ENCODE results near the gene SEZ6L.
"Not testable (repeated sequence)": the region's sequence is repeated elsewhere in the genome, so short reads cannot be mapped to it uniquely, and the experiment has no call there.

SEZ6L gene

DNA sequence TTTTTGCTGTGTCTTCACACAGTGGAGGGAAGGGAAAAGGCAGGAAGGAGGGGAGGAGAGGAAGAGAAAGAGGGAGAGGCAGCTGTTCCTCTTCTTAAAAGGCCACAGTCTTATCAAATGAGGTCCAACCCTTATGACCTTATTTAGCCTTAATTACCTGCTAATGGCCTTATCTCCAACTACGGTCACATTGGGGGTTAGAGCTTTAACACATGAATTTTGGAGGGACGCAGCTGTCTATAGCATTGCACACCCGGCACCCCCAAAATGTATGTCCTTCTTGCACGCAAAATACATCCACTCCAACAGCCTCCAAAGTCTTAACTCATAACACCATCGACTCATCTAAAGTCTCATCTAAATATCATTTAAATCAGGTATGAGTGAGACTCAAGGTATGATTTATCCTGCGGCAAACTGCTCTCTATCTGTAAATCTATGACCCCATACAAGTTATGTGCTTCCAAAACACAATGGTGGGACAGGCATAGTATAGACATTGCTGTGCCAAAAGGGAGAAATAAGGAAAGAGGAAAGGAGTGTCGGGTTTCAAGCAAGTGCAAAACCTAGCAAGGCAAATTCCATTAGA, 214.8 kb downstream of the SEZ6L start:
- DNase-seq (ENCODE audit: low read depth): no peak

DNA sequence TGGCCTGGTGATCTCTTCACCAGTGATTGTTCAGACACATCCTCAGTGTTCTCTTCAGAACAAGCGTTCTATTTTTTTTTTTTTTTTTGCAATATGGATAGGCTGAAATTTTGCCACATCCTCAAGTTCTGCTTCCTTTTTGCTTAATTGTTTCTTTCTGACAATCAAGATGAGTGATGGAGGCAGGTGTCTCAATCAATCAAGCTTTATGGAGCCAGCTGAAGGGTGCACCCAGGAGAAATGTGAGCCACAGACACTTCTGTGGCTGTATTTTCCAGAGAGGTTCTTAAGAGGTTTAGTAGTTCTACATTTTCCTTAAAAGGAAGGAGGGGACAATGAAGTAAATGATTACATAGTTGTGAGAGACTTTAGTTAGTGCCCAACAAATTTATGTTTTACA, 215.9 kb downstream of the SEZ6L start:
- DNase-seq (ENCODE audit: low read depth): no peak

DNA sequence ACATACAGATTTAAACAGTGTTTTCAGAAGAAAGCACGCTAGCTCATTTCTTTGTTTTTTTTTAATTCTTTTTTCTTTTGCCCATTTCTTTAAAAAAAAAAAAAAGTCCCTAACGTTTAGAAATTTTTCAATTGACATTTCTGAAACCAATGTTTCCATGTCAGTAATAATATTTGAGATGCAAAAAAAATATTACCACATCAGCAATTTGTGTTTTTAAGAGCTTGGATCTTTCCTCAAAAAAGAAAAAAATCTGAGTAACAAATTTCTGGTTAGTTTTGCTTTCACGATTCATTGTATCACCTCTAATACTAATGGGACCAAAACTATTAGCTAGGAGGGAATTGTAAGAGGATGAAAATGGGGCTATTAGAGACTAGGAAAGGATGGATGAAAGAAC, 219.9 kb downstream of the SEZ6L start:
- DNase-seq (ENCODE audit: low read depth): no peak

- no peak for DNase-seq (ENCODE audit: low read depth)
These were observed 221.8 kb downstream of the SEZ6L start for GRCh38 chr22:26391091-26391490.

- no peak for DNase-seq (ENCODE audit: low read depth)
These were observed 222.4 kb downstream of the SEZ6L start for GRCh38 chr22:26391623-26392022.

DNA sequence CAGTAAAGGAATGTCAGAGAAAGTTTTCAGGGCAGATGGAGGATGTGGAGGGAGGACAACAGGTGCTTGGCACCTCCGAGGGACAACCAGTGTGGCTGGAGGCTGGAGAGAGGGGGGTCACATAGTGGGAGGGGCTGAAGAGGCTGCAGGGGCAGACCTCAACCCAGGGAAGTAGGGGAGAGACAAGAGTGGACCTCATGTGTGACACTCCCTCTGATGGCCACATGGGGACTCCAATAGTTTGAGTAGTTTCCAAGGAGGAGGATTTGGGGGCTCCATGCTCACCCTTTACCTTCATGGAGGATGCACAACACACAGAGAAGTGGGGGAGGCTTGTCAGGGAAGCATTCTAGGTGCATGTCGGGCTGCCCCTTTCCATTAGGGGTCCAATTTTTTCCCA, 224.7 kb downstream of the SEZ6L start:
- no peak for DNase-seq (ENCODE audit: low read depth)

DNA sequence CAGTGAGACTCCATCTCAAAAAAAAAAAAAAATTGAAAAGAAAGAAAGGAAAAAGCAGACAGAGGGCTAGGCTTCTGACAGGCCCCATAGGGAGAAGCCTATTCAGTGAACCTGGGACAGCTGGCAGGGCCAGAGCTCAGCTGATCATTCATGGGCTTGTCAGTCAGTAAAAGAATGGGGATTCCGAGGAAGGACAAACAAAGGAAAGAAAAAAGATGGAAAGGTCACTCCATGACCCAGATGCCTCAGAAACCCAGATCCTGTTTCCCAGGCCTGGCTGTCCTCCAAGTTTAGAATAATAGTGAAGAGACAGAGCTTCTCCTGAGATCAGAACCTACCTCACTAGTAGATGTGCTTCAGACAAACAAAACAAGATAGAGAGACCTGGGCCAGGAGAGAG, 225.5 kb downstream of the SEZ6L start:
- DNase-seq (ENCODE audit: low read depth): no peak

GRCh38 chr22:26395926-26396325, 226.7 kb downstream of the SEZ6L start:
- DNase-seq (ENCODE audit: low read depth): no peak

- no peak for DNase-seq (ENCODE audit: low read depth)
These were observed 229.5 kb downstream of the SEZ6L start for GRCh38 chr22:26398741-26399153.

GRCh38 chr22:26399289-26399688, 230.0 kb downstream of the SEZ6L start:
- no peak for DNase-seq (ENCODE audit: low read depth)

DNA sequence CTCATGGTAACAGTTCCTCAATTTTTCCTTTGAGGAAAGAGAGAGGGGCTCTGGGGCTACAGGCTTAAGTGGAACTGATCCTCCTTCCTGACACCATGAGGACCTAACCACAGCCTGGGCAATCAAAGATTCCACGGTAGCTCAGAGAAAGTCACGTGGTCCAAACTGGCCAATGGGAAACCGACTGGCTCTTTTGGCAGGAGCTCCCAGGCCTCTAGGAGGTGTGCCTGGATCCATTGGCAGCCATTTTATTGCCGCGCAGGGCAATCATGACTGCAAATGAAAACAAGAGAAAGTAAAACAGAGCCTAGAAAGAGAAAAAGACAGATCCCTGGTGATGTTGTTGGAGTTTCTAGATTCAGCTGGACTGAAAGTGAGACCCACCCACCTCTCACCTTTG, 232.5 kb downstream of the SEZ6L start:
- DNase-seq (ENCODE audit: low read depth): no peak

GRCh38 chr22:26404851-26405421, 235.7 kb downstream of the SEZ6L start:
- DNase-seq (ENCODE audit: low read depth): no peak

- no peak for DNase-seq (ENCODE audit: low read depth)
These were observed 236.9 kb downstream of the SEZ6L start for GRCh38 chr22:26406118-26406517.

GRCh38 chr22:26408562-26409220, 239.4 kb downstream of the SEZ6L start:
- not testable (repeated sequence) for DNase-seq (ENCODE audit: low read depth)

- no peak for DNase-seq (ENCODE audit: low read depth)
These were observed 240.6 kb downstream of the SEZ6L start for GRCh38 chr22:26409719-26410335.

DNA sequence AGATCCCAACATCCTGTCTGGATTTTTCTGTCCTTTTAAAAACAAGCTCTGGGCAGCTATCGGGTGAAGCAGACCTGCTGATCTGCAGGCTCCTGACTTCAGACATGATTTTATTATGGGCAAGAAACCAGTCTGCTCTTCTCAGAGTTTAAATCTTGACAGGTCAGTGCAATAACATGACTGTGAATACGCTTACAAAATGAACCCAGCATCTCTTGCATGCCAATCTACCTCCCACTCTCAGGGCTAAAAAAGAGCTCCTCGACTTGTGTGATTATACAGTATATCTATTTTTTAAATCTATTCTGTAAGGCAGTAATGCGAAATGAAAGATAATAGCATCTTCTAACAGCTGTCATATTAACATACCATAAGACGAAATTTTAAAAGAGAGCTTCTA, 241.1 kb downstream of the SEZ6L start:
- no peak for DNase-seq (ENCODE audit: low read depth)

DNA sequence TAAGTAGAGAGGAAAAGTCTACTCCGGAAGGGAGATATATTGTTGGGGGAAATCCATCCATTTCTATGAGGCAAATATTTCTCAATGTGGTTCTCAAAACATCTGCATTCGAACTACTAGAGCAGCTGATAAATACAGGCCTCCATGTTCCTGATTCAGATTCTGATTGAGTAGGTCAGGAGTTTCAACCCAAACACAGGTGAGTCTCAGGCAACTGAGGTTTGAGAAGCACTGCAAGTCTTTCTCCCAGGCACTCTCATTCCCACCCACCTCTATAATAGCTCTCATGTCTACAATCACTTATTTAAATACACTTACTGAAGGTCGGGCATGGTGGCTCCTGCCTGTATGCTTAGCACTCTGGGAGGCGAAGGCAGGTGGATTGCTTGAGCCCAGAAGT, 245.1 kb downstream of the SEZ6L start:
- no peak for DNase-seq (ENCODE audit: low read depth)

DNA sequence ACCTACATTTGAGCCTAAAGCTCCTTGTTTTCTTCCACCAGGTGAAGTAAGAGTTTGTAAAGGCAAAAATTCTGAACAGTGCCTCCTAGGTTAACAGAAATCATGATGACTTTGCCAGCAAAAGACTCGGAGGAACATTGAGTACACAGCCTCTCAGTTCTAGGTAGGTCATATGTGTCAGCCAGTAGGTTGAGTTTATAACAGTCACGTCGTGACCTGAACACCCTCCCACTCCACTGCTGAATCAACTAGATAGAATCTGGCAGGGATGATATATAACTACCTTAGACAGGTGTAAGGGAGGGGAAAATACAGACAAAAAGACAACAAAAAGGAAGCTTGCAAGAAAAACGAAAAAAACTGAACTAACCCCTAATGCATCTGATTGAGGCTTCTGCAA, 247.0 kb downstream of the SEZ6L start:
- DNase-seq (ENCODE audit: low read depth): no peak

- DNase-seq (ENCODE audit: low read depth): no peak
These were observed 247.5 kb downstream of the SEZ6L start for GRCh38 chr22:26416670-26417276.

DNA sequence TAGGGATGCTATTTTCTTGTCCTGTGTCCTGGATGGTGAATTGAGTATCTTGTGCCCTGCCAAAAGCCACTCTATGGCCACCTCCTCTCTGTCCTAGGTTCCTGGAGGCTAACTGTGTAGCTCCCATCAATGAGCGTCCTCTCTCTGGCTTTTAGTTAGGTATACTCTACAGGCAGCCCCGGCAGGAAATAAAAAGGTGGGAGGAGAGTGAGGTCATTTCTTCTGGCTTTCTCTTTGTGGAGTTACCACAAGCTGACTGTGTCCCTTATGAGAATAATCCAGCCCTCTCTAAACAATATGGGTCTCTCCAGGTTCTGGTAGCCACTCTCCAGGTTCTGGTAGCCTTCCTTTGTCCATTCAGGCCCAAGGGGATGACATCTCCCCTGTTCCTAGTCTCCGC, 248.1 kb downstream of the SEZ6L start:
- DNase-seq (ENCODE audit: low read depth): no peak

DNA sequence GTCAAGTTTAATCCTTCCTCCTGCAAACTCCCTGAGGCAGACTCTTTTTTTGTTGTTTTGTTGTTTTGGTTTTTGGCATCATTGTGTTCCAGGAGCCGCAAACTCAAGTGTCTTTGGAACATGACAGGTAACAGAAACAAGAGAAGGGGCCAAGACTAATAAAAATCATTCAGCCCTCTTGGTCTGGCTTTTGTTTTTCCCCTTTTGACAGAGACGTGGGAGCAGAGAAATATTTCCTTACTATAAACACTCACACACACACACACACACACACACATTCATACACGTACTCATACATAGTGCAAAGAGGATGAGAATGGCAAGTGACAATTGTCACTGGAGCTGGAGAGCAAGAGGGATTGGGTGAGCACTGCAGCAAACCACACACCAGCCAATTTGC, 249.4 kb downstream of the SEZ6L start:
- no peak for DNase-seq (ENCODE audit: low read depth)

DNA sequence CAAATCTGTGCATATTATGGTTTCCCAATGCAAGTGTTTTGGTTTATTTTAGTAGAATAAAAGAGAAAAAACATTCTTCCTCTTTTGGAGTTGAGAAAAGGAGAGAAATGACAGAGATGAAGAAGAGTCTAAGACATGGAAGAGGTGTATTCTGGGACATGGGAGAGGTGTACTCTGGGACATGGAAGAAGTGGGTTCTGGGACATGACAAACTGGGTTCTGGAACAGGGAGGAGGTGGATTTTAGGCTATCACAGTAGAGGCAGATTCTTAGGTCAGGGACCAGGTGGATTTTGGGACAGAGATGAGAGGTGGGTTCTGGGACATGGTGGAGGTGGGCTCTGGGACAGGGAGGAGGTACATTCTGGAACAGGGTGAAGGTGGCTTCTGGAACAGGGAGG, 257.7 kb downstream of the SEZ6L start:
- no peak for DNase-seq (ENCODE audit: low read depth)
